K562 (cell line): ENCODE data around the gene PRRC2A. TPM values are rescaled to one million over a fixed set of nuclear protein-coding genes. Genes with fewer than 3 reads are reported as not detected.

Experiments
- CCNT2 ChIP-seq: IDR thresholded peaks from 2 replicates; pipeline ENCODE4 v1.6.1; 2011; ENCODE audit warnings: borderline replicate concordance, low read depth, mild to moderate bottlenecking, moderate library complexity, mixed read lengths, low read length; ENCODE audit not compliant: insufficient read length; ENCODE audit errors: extremely low read depth
- CREM ChIP-seq: IDR thresholded peaks from 2 replicates; pipeline ENCODE4 v1.6.1; 2014; ENCODE audit warnings: antibody characterized with exemption, low read depth
- DPF2 ChIP-seq: fragments of 450-650 bp; IDR thresholded peaks from 2 replicates; pipeline ENCODE4 v1.6.1; 2016
- ERF ChIP-seq: fragments of 450-650 bp; formaldehyde crosslinking; IDR thresholded peaks from 2 replicates; pipeline ENCODE4 v1.4.0; 2020; ENCODE audit warnings: mild to moderate bottlenecking, mixed read lengths
- GABPA ChIP-seq: fragments of 200-800 bp; sonication (Bioruptor generic); conservative IDR thresholded peaks from 2 replicates; pipeline ENCODE4 v1.6.1; 2016; ENCODE audit warnings: low read depth, missing genetic modification characterization, missing compliant biosample characterization
- GTF2E2 ChIP-seq: fragments of 200-800 bp; sonication (Bioruptor generic); IDR thresholded peaks from 2 replicates; pipeline ENCODE4 v1.6.1; 2016; ENCODE audit warnings: missing genetic modification characterization, missing compliant biosample characterization
- JUNB ChIP-seq: fragments of 450-650 bp; formaldehyde crosslinking; conservative IDR thresholded peaks from 2 replicates; pipeline ENCODE4 v1.4.0; 2020; ENCODE audit warnings: mild to moderate bottlenecking
- KDM5B ChIP-seq: fragments of 200-600 bp; sonication (generic); IDR thresholded peaks from 2 replicates; pipeline ENCODE4 v1.6.1; 2012; ENCODE audit warnings: low read depth, mild to moderate bottlenecking, moderate library complexity, low read length, control low read depth, inconsistent platforms; ENCODE audit not compliant: insufficient replicate concordance
- LEF1 ChIP-seq: fragments of 450-650 bp; IDR thresholded peaks from 2 replicates; pipeline ENCODE4 v1.6.1; 2016; ENCODE audit warnings: mild to moderate bottlenecking
- MAFF ChIP-seq: IDR thresholded peaks from 2 replicates; pipeline ENCODE4 v1.6.1; 2012; ENCODE audit warnings: low read length, improper control_type of control experiment
- MAFG ChIP-seq: fragments of 450-650 bp; conservative IDR thresholded peaks from 2 replicates; pipeline ENCODE4 v1.6.1; 2016; ENCODE audit warnings: missing genetic modification characterization, missing compliant biosample characterization
- MAZ ChIP-seq, 2 experiments: fragments of 450-650 bp in 1 of 2; sonication (generic) in 1 of 2; formaldehyde crosslinking; IDR thresholded peaks in 1 of 2; conservative IDR thresholded peaks in 1 of 2; 2 replicates each; pipeline versions ENCODE4 v1.4.0 to v1.5.0; 2020; ENCODE audit warnings: mild to moderate bottlenecking in 1 of 2, missing genetic modification reagents in 1 of 2
- MIER1 ChIP-seq: fragments of 450-650 bp; IDR thresholded peaks from 2 replicates; pipeline ENCODE4 v1.6.1; 2016; ENCODE audit warnings: antibody characterized with exemption, mild to moderate bottlenecking, low read depth
- PCBP1 ChIP-seq: fragments of 200-400 bp; formaldehyde crosslinking; IDR thresholded peaks from 2 replicates; pipeline ENCODE4 v1.6.1; 2018; ENCODE audit warnings: mild to moderate bottlenecking, low read depth, low read length; ENCODE audit not compliant: poor library complexity, severe bottlenecking
- PRPF4 ChIP-seq: fragments of 200-400 bp; formaldehyde crosslinking; IDR thresholded peaks from one replicate; pipeline ENCODE4 v1.6.1; 2017; ENCODE audit warnings: low read length, low read depth, mild to moderate bottlenecking; ENCODE audit not compliant: insufficient read depth, poor library complexity, severe bottlenecking
- RBM34 ChIP-seq: fragments of 200-400 bp; formaldehyde crosslinking; IDR thresholded peaks from 2 replicates; pipeline ENCODE4 v1.6.1; 2018; ENCODE audit warnings: low read length, borderline replicate concordance; ENCODE audit not compliant: insufficient read depth
- RUNX1 ChIP-seq: sonication (generic); IDR thresholded peaks from 2 replicates; pipeline ENCODE4 v1.6.1; 2016; ENCODE audit warnings: antibody characterized with exemption, low read depth
- SMAD4 ChIP-seq: fragments of 250-450 bp; sonication (Bioruptor Pico); conservative IDR thresholded peaks from 2 replicates; pipeline ENCODE4 v1.8.0; 2021; ENCODE audit warnings: inconsistent platforms, mild to moderate bottlenecking, moderate library complexity
- SMARCE1 ChIP-seq: fragments of 450-650 bp; IDR thresholded peaks from 2 replicates; pipeline ENCODE4 v1.7.1; 2016; ENCODE audit warnings: mild to moderate bottlenecking
- TAF1 ChIP-seq: IDR thresholded peaks from 2 replicates; pipeline ENCODE4 v1.6.1; 2011; ENCODE audit warnings: mild to moderate bottlenecking, low read length, moderate library complexity; ENCODE audit not compliant: insufficient read depth, control insufficient read depth, severe bottlenecking; ENCODE audit errors: extremely low read depth
- THRB ChIP-seq: fragments of 450-650 bp; formaldehyde crosslinking; conservative IDR thresholded peaks from 2 replicates; pipeline ENCODE4 v1.4.0; 2022; ENCODE audit warnings: mild to moderate bottlenecking, missing genetic modification characterization
- TRIM24 ChIP-seq, 2 experiments: fragments of 450-650 bp; IDR thresholded peaks; 2 replicates each; pipeline ENCODE4 v1.6.1; 2016
- ZFP36 ChIP-seq: fragments of 150-350 bp; IDR thresholded peaks from 2 replicates; pipeline ENCODE4 v1.6.1; 2018; ENCODE audit warnings: low read length, low read depth; ENCODE audit not compliant: partially characterized antibody
- ZNF3 ChIP-seq: fragments of 250-450 bp; sonication (Bioruptor Pico); IDR thresholded peaks from 2 replicates; pipeline ENCODE4 v1.5.0; 2021; ENCODE audit warnings: mild to moderate bottlenecking, moderate library complexity
- polyA plus RNA-seq, 8 experiments: library from polyadenylated mRNA; depleted of rRNA in 4 of 8; stranded (reverse) in 5 of 8; unstranded in 3 of 8; fragments of >200 nt; fragmentation: Nextera tagmentation in 2 of 8; fragmentation: Illumina TruSeq in 1 of 8; extraction: Ambion mirVana in 2 of 8; extraction: Trizol in 1 of 8; gene quantifications; 2 replicates each; pipeline versions ENCODE4 v1.2.1 to v1.2.3, GENCODE V29; 2011 to 2014; ENCODE audit warnings: inconsistent platforms in 1 of 8, missing spikeins in 1 of 8
- total RNA-seq, 7 experiments: library from RNA; depleted of rRNA in 6 of 7; stranded (reverse); fragments of >200 nt in 6 of 7; fragmentation: Illumina TruSeq in 2 of 7; extraction: Trizol in 2 of 7; gene quantifications; 2 replicates each; pipeline versions ENCODE4 v1.2.1 to v1.2.3, GENCODE V29; 2011 to 2021; ENCODE audit warnings: low replicate concordance in 1 of 7
- TF ChIP-seq, protein P1 (sequence below): fragments of 450-650 bp; formaldehyde crosslinking; IDR thresholded peaks from 2 replicates; pipeline ENCODE4 v1.4.0; 2022; ENCODE audit warnings: missing genetic modification characterization
- TF ChIP-seq, protein P2 (sequence below): sonication (generic); formaldehyde crosslinking; IDR thresholded peaks from 2 replicates; pipeline ENCODE4 v1.9.0; 2022; ENCODE audit warnings: mild to moderate bottlenecking, missing genetic modification reagents
- TF ChIP-seq, protein P3 (sequence below): fragments of 250-450 bp; sonication (Bioruptor Pico); IDR thresholded peaks from 2 replicates; pipeline ENCODE4 v1.5.0; 2021

The PRRC2A gene
- total and polyA plus RNA-seq, 9 of the 15 experiments (the other 6 are each of a cell fraction or from before 2014, with no cell fraction given) = 1.0 to 332 (median 63.0) TPM

DNA sequence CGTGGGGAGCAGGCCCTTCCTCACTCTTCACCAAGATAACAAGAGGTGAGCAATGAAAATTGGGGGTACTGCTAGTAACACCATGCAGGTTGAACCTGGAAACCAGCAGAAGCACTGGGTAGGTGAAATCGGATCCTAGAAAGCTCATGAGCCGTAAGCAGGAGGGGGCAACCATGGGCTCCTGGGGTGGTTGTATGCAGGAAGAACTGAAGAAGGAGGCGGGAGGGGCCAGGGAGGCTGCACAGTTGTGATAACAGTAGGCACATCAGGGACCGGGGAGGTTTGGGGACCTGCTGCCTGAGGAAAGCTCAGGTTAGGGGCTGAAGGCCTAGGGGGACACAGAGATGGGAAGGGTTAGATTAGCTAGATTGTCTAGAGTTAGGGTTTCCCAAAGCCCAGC is 66.0 kb downstream of the PRRC2A start (continued):
- TF ChIP-seq RUNX1 (no peak), ZNF3 (no peak), MAZ (CRISPR knock-in tag; conservative IDR thresholded peaks at IDR 0.05 in 1 of 2, IDR thresholded peaks at IDR 0.05 in 1 of 2) (peak; percentile 47 to 63; a peak in 3 of 4 replicates), RBM34 (no peak), KDM5B (no peak), MAFF (no peak), TRIM24 (IDR thresholded peaks at IDR 0.05) (0 out of 4 replicates have a peak, but pooled peaks of 1 of the 2 experiments have one; percentile 49), CCNT2 (no peak), MAFG (tag) (no peak), THRB (CRISPR knock-in tag) (peak; percentile 52; the same call in 1 of the 2 replicates), LEF1 (no peak), MIER1 (0 out of 2 replicates have a peak, but pooled peaks have one; percentile 35), ERF (CRISPR knock-in tag) (no peak), JUNB (CRISPR knock-in tag) (no peak), TAF1 (peak; percentile 1), CREM (0 out of 2 replicates have a peak, but pooled peaks have one; percentile 44), DPF2 (peak; percentile 87), GTF2E2 (tag) (no peak), GABPA (tag) (no peak), SMARCE1 (peak; percentile 52; the same call in 1 of the 2 replicates), SMAD4 (CRISPR knock-in tag) (peak; percentile 36; the same call in 1 of the 2 replicates), PRPF4 (no peak), PCBP1 (no peak), ZFP36 (no peak)
- TF ChIP-seq, protein P1, sequence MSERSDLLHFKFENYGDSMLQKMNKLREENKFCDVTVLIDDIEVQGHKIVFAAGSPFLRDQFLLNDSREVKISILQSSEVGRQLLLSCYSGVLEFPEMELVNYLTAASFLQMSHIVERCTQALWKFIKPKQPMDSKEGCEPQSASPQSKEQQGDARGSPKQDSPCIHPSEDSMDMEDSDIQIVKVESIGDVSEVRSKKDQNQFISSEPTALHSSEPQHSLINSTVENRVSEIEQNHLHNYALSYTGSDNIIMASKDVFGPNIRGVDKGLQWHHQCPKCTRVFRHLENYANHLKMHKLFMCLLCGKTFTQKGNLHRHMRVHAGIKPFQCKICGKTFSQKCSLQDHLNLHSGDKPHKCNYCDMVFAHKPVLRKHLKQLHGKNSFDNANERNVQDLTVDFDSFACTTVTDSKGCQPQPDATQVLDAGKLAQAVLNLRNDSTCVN = no peak; the same call in 1 of the 2 replicates
- TF ChIP-seq, protein P2, sequence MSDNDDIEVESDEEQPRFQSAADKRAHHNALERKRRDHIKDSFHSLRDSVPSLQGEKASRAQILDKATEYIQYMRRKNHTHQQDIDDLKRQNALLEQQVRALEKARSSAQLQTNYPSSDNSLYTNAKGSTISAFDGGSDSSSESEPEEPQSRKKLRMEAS (CRISPR knock-in tag) = 0 out of 2 replicates have a peak, but pooled peaks have one; percentile 30
- TF ChIP-seq, protein P3, sequence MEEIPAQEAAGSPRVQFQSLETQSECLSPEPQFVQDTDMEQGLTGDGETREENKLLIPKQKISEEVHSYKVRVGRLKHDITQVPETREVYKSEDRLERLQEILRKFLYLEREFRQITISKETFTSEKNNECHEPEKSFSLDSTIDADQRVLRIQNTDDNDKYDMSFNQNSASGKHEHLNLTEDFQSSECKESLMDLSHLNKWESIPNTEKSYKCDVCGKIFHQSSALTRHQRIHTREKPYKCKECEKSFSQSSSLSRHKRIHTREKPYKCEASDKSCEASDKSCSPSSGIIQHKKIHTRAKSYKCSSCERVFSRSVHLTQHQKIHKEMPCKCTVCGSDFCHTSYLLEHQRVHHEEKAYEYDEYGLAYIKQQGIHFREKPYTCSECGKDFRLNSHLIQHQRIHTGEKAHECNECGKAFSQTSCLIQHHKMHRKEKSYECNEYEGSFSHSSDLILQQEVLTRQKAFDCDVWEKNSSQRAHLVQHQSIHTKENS (CRISPR knock-in tag) = no peak
